ENCODE data around the gene EIF2AK3. TPM values are rescaled to one million over a fixed set of nuclear protein-coding genes. Genes with fewer than 3 reads are reported as not detected.
A peak's percentile ranks its signal among the peaks of the same experiment; 100 is the strongest.
"Not testable (repeated sequence)": the region's sequence is repeated elsewhere in the genome, so short reads cannot be mapped to it uniquely, and the experiment has no call there.

EIF2AK3 gene
- polyA plus RNA-seq, 1 donor (not counting 4 experiments of a cell fraction or from before 2014, with no cell fraction given), result 10.9 TPM

- no peaks in the 10 kb centered on the region for H3K9me1 ChIP-seq (ENCODE audit: control insufficient read depth, extremely low read depth, insufficient read depth, low read length)
- H2AFZ ChIP-seq (ENCODE audit: control insufficient read depth, low read length), result no peak overlapping the region
- no peak overlapping the region for H3K27ac ChIP-seq (ENCODE audit: control insufficient read depth, insufficient read depth, low read length)
- H3K9me3 ChIP-seq (ENCODE audit: control insufficient read depth, low read depth, low read length), result no peaks in the 10 kb centered on the region
- H3K9ac ChIP-seq (ENCODE audit: control insufficient read depth, extremely low read depth, insufficient read depth, low read length), result no peak overlapping the region
- no peak for TF ChIP-seq EZH2 (IDR thresholded peaks at IDR 0.05; ENCODE audit: low read length)
- TF ChIP-seq, protein P1, sequence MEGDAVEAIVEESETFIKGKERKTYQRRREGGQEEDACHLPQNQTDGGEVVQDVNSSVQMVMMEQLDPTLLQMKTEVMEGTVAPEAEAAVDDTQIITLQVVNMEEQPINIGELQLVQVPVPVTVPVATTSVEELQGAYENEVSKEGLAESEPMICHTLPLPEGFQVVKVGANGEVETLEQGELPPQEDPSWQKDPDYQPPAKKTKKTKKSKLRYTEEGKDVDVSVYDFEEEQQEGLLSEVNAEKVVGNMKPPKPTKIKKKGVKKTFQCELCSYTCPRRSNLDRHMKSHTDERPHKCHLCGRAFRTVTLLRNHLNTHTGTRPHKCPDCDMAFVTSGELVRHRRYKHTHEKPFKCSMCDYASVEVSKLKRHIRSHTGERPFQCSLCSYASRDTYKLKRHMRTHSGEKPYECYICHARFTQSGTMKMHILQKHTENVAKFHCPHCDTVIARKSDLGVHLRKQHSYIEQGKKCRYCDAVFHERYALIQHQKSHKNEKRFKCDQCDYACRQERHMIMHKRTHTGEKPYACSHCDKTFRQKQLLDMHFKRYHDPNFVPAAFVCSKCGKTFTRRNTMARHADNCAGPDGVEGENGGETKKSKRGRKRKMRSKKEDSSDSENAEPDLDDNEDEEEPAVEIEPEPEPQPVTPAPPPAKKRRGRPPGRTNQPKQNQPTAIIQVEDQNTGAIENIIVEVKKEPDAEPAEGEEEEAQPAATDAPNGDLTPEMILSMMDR (optimal IDR thresholded peaks at IDR 0.05 in 1 of 3, IDR thresholded peaks at IDR 0.05 in 1 of 3, conservative IDR thresholded peaks at IDR 0.05 in 1 of 3; ENCODE audit: extremely low read depth in 1 of 3, insufficient read depth in 2 of 3, low read length in 3 of 3), result no peak
- no peak overlapping the region for H3K4me2 ChIP-seq (ENCODE audit: control insufficient read depth, extremely low read depth, insufficient read depth, low read depth, low read length)
- FAIRE-seq (peak; percentile 43), DNase-seq (ENCODE audit: low read depth, low spot score) (no peak)
- no peaks in the 10 kb centered on the region for H3K36me3 ChIP-seq (ENCODE audit: control insufficient read depth in 2 of 2, extremely low read depth in 1 of 2, insufficient read depth in 2 of 2, low read length in 2 of 2)
- H4K20me1 ChIP-seq (ENCODE audit: control insufficient read depth, extremely low read depth, insufficient read depth, low read length), result no peaks in the 10 kb centered on the region
- no peaks in the 10 kb centered on the region for H3K79me2 ChIP-seq (ENCODE audit: control insufficient read depth, insufficient read depth, low read length)
- H3K27me3 ChIP-seq (ENCODE audit: control insufficient read depth, extremely low read depth, insufficient read depth, low read length), result no peaks in the 10 kb centered on the region
- peaks cover 4% of the 10 kb centered on the region for H3K4me1 ChIP-seq (ENCODE audit: control insufficient read depth, extremely low read depth, insufficient read depth, low read length)
- H3K4me3 ChIP-seq (ENCODE audit: control insufficient read depth in 2 of 3, extremely low read depth in 1 of 3, insufficient read depth in 2 of 3, low read depth in 1 of 3, low read length in 3 of 3), result no peak overlapping the region
- dilution Hi-C loops (cut with MboI; ENCODE audit: extremely low pct_ligation_motif_present, low sequenced_read_pairs), result no loop called here
Measured at GRCh38 chr2:88651646-88652045, 24.4 kb upstream of the EIF2AK3 start.

DNA sequence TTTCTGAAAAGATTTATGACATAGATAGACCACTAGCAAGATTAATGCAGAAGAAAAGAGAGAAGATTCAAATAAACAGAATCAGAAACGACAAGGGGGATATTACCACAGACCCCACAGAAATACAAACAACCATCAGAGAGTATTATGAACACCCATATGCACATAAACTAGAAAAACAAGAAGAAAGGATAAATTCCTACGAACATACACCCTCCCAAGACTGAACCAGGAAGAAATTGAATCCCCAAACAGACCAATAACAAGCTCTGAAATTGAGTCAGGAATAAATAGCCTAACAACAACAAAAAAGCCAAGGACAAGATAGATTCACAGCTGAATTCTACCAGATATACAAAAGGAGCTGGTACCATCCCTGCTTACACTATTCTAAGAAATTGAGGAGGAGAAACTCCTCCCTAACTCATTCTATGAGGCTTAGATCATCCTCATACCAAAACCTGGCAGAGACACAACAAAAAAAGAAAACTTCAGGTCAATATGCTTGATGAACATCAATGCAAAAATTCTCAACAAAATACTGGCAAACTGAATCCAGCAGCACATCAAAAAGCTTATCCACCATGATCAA, 18.1 kb upstream of the EIF2AK3 start:
- H3K9me1 ChIP-seq (ENCODE audit: control insufficient read depth, extremely low read depth, insufficient read depth, low read length); H3K27ac ChIP-seq (ENCODE audit: control insufficient read depth, insufficient read depth, low read length); H3K9ac ChIP-seq (ENCODE audit: control insufficient read depth, extremely low read depth, insufficient read depth, low read length); H3K4me3 ChIP-seq (ENCODE audit: control insufficient read depth in 2 of 3, extremely low read depth in 1 of 3, insufficient read depth in 2 of 3, low read depth in 1 of 3, low read length in 3 of 3); H3K36me3 ChIP-seq (ENCODE audit: control insufficient read depth in 2 of 2, extremely low read depth in 1 of 2, insufficient read depth in 2 of 2, low read length in 2 of 2); dilution Hi-C loops (cut with MboI; ENCODE audit: extremely low pct_ligation_motif_present, low sequenced_read_pairs); H3K79me2 ChIP-seq (ENCODE audit: control insufficient read depth, insufficient read depth, low read length); H4K20me1 ChIP-seq (ENCODE audit: control insufficient read depth, extremely low read depth, insufficient read depth, low read length); H3K9me3 ChIP-seq (ENCODE audit: control insufficient read depth, low read depth, low read length); H3K4me2 ChIP-seq (ENCODE audit: control insufficient read depth, extremely low read depth, insufficient read depth, low read depth, low read length); DNase-seq (ENCODE audit: low read depth, low spot score); H2AFZ ChIP-seq (ENCODE audit: control insufficient read depth, low read length); H3K4me1 ChIP-seq (ENCODE audit: control insufficient read depth, extremely low read depth, insufficient read depth, low read length); H3K27me3 ChIP-seq (ENCODE audit: control insufficient read depth, extremely low read depth, insufficient read depth, low read length): not testable (repeated sequence)
- peak; percentile 13 for FAIRE-seq

DNA sequence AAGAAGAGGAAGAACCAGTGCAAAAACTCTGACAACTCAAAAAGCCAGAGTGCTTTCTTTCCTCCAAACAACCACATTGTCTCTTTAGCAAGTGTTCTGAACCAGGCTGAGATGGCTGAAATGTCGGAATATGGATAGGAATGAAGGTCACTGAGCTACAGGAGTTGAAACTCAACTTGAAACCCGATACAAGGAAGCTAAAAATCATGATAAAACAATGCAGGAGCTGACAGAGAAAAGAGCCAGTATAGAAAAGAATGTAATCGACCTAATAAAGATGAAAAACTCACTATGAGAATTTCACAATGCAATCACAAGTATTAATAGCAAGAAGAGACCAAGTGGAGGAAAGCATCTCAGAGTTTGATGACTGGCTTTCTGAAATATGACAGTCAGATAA, 15.0 kb upstream of the EIF2AK3 start:
- no peaks in the 10 kb centered on the region for H3K36me3 ChIP-seq (ENCODE audit: control insufficient read depth in 2 of 2, extremely low read depth in 1 of 2, insufficient read depth in 2 of 2, low read length in 2 of 2)
- H2AFZ ChIP-seq (ENCODE audit: control insufficient read depth, low read length), result no peak overlapping the region
- H3K79me2 ChIP-seq (ENCODE audit: control insufficient read depth, insufficient read depth, low read length), result no peaks in the 10 kb centered on the region
- H3K4me2 ChIP-seq (ENCODE audit: control insufficient read depth, extremely low read depth, insufficient read depth, low read depth, low read length), result no peak overlapping the region
- no peaks in the 10 kb centered on the region for H3K9me3 ChIP-seq (ENCODE audit: control insufficient read depth, low read depth, low read length)
- H4K20me1 ChIP-seq (ENCODE audit: control insufficient read depth, extremely low read depth, insufficient read depth, low read length), result no peaks in the 10 kb centered on the region
- DNase-seq (ENCODE audit: low read depth, low spot score) (no peak), FAIRE-seq (no peak)
- dilution Hi-C loops (cut with MboI; ENCODE audit: extremely low pct_ligation_motif_present, low sequenced_read_pairs), result no loop called here
- peaks cover 17% of the 10 kb centered on the region for H3K4me1 ChIP-seq (ENCODE audit: control insufficient read depth, extremely low read depth, insufficient read depth, low read length)
- no peak overlapping the region for H3K9ac ChIP-seq (ENCODE audit: control insufficient read depth, extremely low read depth, insufficient read depth, low read length)
- no peak overlapping the region for H3K4me3 ChIP-seq (ENCODE audit: control insufficient read depth in 2 of 3, extremely low read depth in 1 of 3, insufficient read depth in 2 of 3, low read depth in 1 of 3, low read length in 3 of 3)
- TF ChIP-seq, protein P1 (optimal IDR thresholded peaks at IDR 0.05 in 1 of 3, IDR thresholded peaks at IDR 0.05 in 1 of 3, conservative IDR thresholded peaks at IDR 0.05 in 1 of 3; ENCODE audit: extremely low read depth in 1 of 3, insufficient read depth in 2 of 3, low read length in 3 of 3), result no peak
- TF ChIP-seq EZH2 (IDR thresholded peaks at IDR 0.05; ENCODE audit: low read length), result no peak
- no peaks in the 10 kb centered on the region for H3K27me3 ChIP-seq (ENCODE audit: control insufficient read depth, extremely low read depth, insufficient read depth, low read length)
- H3K9me1 ChIP-seq (ENCODE audit: control insufficient read depth, extremely low read depth, insufficient read depth, low read length), result no peaks in the 10 kb centered on the region
- no peak overlapping the region for H3K27ac ChIP-seq (ENCODE audit: control insufficient read depth, insufficient read depth, low read length)
